Measurements from ENCODE around the gene CALCOCO2.

- TF ChIP-seq POLR2A (IDR thresholded peaks at IDR 0.05) (no peak), CTCF (IDR thresholded peaks at IDR 0.05) (no peak)
Observed at GRCh38 chr17:48909783-48910182, 78.9 kb downstream of the CALCOCO2 start.

All from heart left ventricle (tissue), 13 donors.